IMR-90 (cell line): ENCODE data around the gene HEPACAM. TPM values are rescaled to one million over a fixed set of nuclear protein-coding genes. Genes with fewer than 3 reads are reported as not detected.

Experiments
- ATAC-seq: fragments of 200-7000 bp; cut with Tn5 transposase; 2 replicates; pipeline ENCODE4 v1.9.1; 2020; ENCODE audit warnings: low read depth, mild to moderate bottlenecking, moderate library complexity
- BruUV-seq: library from RNA; stranded (reverse); fragments of 400-500 nt; replicated peaks from 2 replicates; lab custom pipeline; 2021; lab: Mats Ljungman, UMichigan
- CTCF ChIA-PET: fragments of 300-600 bp; formaldehyde crosslinking; extraction: SDS; loops from one replicate; lab custom pipeline; 2021; ENCODE audit warnings: antibody characterized with exemption; lab: Yijun Ruan, JAX
- POLR2A ChIA-PET: fragments of 300-600 bp; sonication (Branson Sonifier 250); formaldehyde crosslinking; loops from one replicate; lab custom pipeline; 2022; ENCODE audit warnings: antibody characterized with exemption; ENCODE audit not compliant: unreplicated experiment; lab: Charles Lee
- DNase-seq: peaks from one replicate; pipeline ENCODE4 v3.0.0; 2013
- H2AFZ ChIP-seq: replicated peaks from 2 replicates; pipeline ENCODE3; 2013; ENCODE audit warnings: low read length, mild to moderate bottlenecking; ENCODE audit not compliant: poor library complexity
- H2AK5ac ChIP-seq: 2 replicates; pipeline ENCODE4 v1.6.1; 2013; ENCODE audit warnings: low read depth, low read length, inconsistent platforms
- H2AK9ac ChIP-seq: replicated peaks from 2 replicates; pipeline ENCODE3; 2013; ENCODE audit warnings: mild to moderate bottlenecking, low read depth, low read length, moderate library complexity; ENCODE audit not compliant: poor library complexity
- H2BK120ac ChIP-seq: 2 replicates; pipeline ENCODE4 v1.6.1; 2013; ENCODE audit warnings: low read depth, low read length, inconsistent platforms
- H2BK15ac ChIP-seq: 3 replicates; pipeline ENCODE4 v1.6.1; 2013; ENCODE audit warnings: low read depth, low read length, inconsistent platforms
- H2BK20ac ChIP-seq: 2 replicates; pipeline ENCODE4 v1.6.1; 2013; ENCODE audit warnings: low read depth, mild to moderate bottlenecking, inconsistent platforms, low read length, moderate library complexity
- H2BK5ac ChIP-seq: 2 replicates; pipeline ENCODE4 v1.6.1; 2013; ENCODE audit warnings: mild to moderate bottlenecking, low read depth, low read length, inconsistent platforms; ENCODE audit not compliant: poor library complexity, severe bottlenecking
- H3K14ac ChIP-seq: replicated peaks from 2 replicates; pipeline ENCODE4 v1.6.1; 2013; ENCODE audit warnings: low read depth, low read length, inconsistent platforms
- H3K18ac ChIP-seq: 2 replicates; pipeline ENCODE4 v1.6.1; 2013; ENCODE audit warnings: low read depth, low read length, control low read depth
- H3K23ac ChIP-seq: 2 replicates; pipeline ENCODE4 v1.6.1; 2013; ENCODE audit warnings: low read depth, low read length, inconsistent platforms
- H3K27ac ChIP-seq: 2 replicates; pipeline ENCODE4 v1.5.1; 2013; ENCODE audit warnings: mild to moderate bottlenecking, control low read depth, low read length; ENCODE audit not compliant: insufficient read depth
- H3K27me3 ChIP-seq: 2 replicates; pipeline ENCODE4 v1.6.1; 2013; ENCODE audit warnings: low read length; ENCODE audit not compliant: control insufficient read depth, insufficient read depth
- H3K36me3 ChIP-seq: 2 replicates; pipeline ENCODE4 v1.6.1; 2013; ENCODE audit warnings: low read length, mixed read lengths; ENCODE audit not compliant: control insufficient read depth, insufficient read depth
- H3K4ac ChIP-seq: 2 replicates; pipeline ENCODE4 v1.6.1; 2013; ENCODE audit warnings: low read depth, low read length, inconsistent platforms
- H3K4me1 ChIP-seq: 2 replicates; pipeline ENCODE4 v1.6.1; 2013; ENCODE audit warnings: low read length, mixed read lengths; ENCODE audit not compliant: control insufficient read depth, insufficient read depth
- H3K4me2 ChIP-seq: 2 replicates; pipeline ENCODE4 v1.6.1; 2013; ENCODE audit warnings: low read depth, mild to moderate bottlenecking, control low read depth, low read length, moderate library complexity
- H3K4me3 ChIP-seq: 2 replicates; pipeline ENCODE4 v1.5.1; 2013; ENCODE audit warnings: low read depth, mild to moderate bottlenecking, control low read depth, low read length, moderate library complexity; ENCODE audit not compliant: insufficient read depth
- H3K56ac ChIP-seq: 2 replicates; pipeline ENCODE4 v1.6.1; 2013; ENCODE audit warnings: low read length, inconsistent platforms; ENCODE audit not compliant: insufficient read depth; ENCODE audit errors: extremely low read depth
- H3K79me1 ChIP-seq, 2 experiments: 2 replicates each; pipeline ENCODE4 v1.6.1; 2013; ENCODE audit warnings: low read length in 2 of 2, inconsistent platforms in 1 of 2, low read depth in 1 of 2
- H3K9ac ChIP-seq: 2 replicates; pipeline ENCODE4 v1.6.1; 2013; ENCODE audit warnings: low read depth, low read length, control low read depth
- H3K9me1 ChIP-seq: 2 replicates; pipeline ENCODE4 v1.6.1; 2013; ENCODE audit warnings: low read length, inconsistent platforms; ENCODE audit not compliant: insufficient read depth
- H3K9me3 ChIP-seq: 2 replicates; pipeline ENCODE4 v1.6.1; 2013; ENCODE audit warnings: low read length; ENCODE audit not compliant: control insufficient read depth, insufficient read depth
- H4K20me1 ChIP-seq: 2 replicates; pipeline ENCODE4 v1.6.1; 2013; ENCODE audit warnings: low read length, inconsistent platforms; ENCODE audit not compliant: insufficient read depth
- H4K5ac ChIP-seq: 2 replicates; pipeline ENCODE4 v1.6.1; 2013; ENCODE audit warnings: mild to moderate bottlenecking, low read depth, low read length, control low read depth
- H4K8ac ChIP-seq, 2 experiments: 2 replicates each; pipeline ENCODE4 v1.6.1; 2013; ENCODE audit warnings: low read depth in 2 of 2, low read length in 2 of 2, control low read depth in 1 of 2, inconsistent platforms in 1 of 2
- H4K91ac ChIP-seq: 2 replicates; pipeline ENCODE4 v1.6.1; 2013; ENCODE audit warnings: low read depth, low read length, inconsistent platforms; ENCODE audit not compliant: insufficient read depth
- MAZ ChIP-seq: IDR thresholded peaks from 2 replicates; pipeline ENCODE4 v1.6.1; 2012; ENCODE audit warnings: low read depth, mild to moderate bottlenecking, low read length, improper control_type of control experiment, moderate library complexity, borderline replicate concordance
- MXI1 ChIP-seq: IDR thresholded peaks from 2 replicates; pipeline ENCODE4 v1.6.1; 2012; ENCODE audit warnings: low read depth, mild to moderate bottlenecking, low read length, moderate library complexity, borderline replicate concordance
- whole genome bisulfite sequencing, 2 experiments: methylation state at CpG; one replicate each; pipeline versions ENCODE4 v1.1.5 to v1.1.7; 2013; ENCODE audit warnings: missing lambda C conversion rate in 2 of 2; ENCODE audit not compliant: insufficient read length in 1 of 2; ENCODE audit errors: extremely low coverage in 2 of 2; 5-methylcytosine and 5-hydroxymethylcytosine counted together
- dilution Hi-C: fragments of 300-500 bp; cut with HindIII; formaldehyde crosslinking; loops from one replicate; pipeline ENCODE4 v1.14.3; 2018; ENCODE audit warnings: low sequenced_read_pairs; ENCODE audit not compliant: unreplicated experiment
- in situ Hi-C: fragments of 300-500 bp; cut with MboI; formaldehyde crosslinking; loops from 3 replicates; pipeline ENCODE4 v1.14.3; 2019; ENCODE audit warnings: low sequenced_read_pairs, inconsistent platforms, mixed read lengths
- intact Hi-C: fragments of 100-400 bp; cut with micrococcal nuclease; formaldehyde crosslinking; loops from 2 replicates; pipeline ENCODE4 v1.10.0; 2022
- polyA plus RNA-seq, 3 experiments: library from polyadenylated mRNA; depleted of rRNA; stranded (reverse); fragments of >200 nt; gene quantifications; 2 replicates each; pipeline ENCODE4 v1.2.3, GENCODE V29; 2012; ENCODE audit warnings: low replicate concordance in 1 of 3
- total RNA-seq: library from RNA; depleted of rRNA; stranded (reverse); fragments of >200 nt; gene quantifications from 2 replicates; pipeline ENCODE4 v1.2.3, GENCODE V29; 2012

Gene HEPACAM
- total and polyA plus RNA-seq, 2 of the 4 experiments (the other 2 are of a cell fraction) = 0.09 to 0.18 TPM

DNA sequence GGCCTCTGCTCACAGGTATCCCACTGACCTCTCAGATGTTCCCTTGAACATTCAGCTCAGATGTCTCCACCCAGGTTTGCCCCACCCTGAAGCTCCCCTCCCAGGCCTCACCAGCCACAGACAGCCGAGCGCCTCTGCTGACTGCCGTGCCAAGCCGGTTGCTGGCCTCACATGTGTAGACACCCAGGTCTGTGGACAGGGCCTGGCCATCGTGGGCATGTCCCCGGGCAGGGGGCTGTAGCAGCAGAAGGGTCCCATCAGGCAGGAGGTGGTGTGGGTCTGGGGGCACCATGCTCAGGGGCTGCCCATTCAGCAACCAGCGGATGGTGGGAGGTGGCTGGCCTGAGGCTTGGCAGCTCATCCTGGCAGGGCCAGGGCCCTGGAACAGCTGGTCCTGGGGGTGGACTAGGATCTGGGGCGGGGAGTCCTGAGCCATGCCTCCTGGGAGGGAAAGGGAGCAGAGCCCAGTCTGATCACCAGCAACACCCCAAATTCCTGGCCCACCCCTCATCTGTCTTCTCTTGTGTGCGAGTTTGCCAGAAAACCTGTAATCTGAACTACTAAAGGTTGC is 38.9 kb downstream of the HEPACAM start (continued):
- TF ChIP-seq MXI1 = no peak

DNA sequence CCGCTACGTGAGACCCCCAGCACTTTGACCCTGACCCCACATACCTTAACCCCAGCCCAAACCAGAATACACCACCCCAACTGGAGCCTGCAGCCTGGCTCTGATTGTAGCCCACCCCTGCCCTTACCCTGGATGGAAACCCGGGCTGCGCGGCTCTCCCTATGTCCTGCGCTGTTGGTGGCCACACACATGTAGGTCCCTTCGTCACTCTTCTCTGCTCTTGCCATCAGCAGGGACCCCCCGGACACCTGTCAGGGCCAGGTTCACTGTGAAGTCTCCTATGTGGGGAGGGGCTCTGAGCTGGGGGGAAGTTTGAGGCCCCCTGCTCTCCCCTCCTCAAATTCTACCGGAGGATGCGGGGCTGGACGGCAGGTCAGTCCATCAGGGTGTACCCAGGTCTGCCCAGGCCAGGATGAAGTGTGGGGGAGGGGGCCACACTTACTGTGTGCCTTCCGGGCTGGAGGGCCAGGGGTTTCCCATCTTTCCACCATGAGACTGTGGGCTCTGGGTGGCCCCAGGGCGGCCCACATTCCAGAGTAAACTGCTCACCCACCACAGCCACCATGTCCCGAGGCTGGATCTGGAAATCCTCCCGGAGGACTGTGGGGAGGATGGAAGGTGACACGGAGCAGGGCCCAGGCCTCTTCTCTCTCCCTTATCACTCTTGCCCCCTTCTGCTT is 39.6 kb downstream of the HEPACAM start:
- no peak overlapping the region for H3K9ac ChIP-seq
- no peak overlapping the region for H2BK5ac ChIP-seq
- H3K56ac ChIP-seq = no peak overlapping the region
- no CpG with 5 or more reads among the region's 16 CpGs for WGBS, 2 experiments
- H3K27ac ChIP-seq = no peak overlapping the region
- H2AK9ac ChIP-seq = peak overlapping the region; percentile 83
- TF ChIP-seq MAZ = no peak
- no peaks in the 10 kb centered on the region for H3K9me3 ChIP-seq
- H3K4me3 ChIP-seq = no peak overlapping the region
- H2BK120ac ChIP-seq = peak overlapping the region; percentile 98
- peak overlapping the region; percentile 65 for H3K14ac ChIP-seq
- H3K9me1 ChIP-seq = peaks cover 42% of the 10 kb centered on the region
- CTCF ChIA-PET = interaction anchor here (1.1 kb wide), 1 partner anchor 13 kb away, joined by 3 read pairs; no protein-coding TSS in a partner anchor
- peaks cover 39% of the 10 kb centered on the region for H3K4me1 ChIP-seq
- POLR2A ChIA-PET = no interaction called here
- in situ Hi-C loops = no loop called here
- no peaks in the 10 kb centered on the region for H4K20me1 ChIP-seq
- no peak for DNase-seq
- H4K8ac ChIP-seq = peak overlapping the region; percentile 69 to 94; a peak in 3 of 4 replicates
- H3K36me3 ChIP-seq = no peaks in the 10 kb centered on the region
- peak overlapping the region; percentile 99; the same call in 2 of the 3 replicates for H2BK15ac ChIP-seq
- no peak overlapping the region for H3K18ac ChIP-seq
- no peak for ATAC-seq
- no peak overlapping the region for H4K5ac ChIP-seq
- peaks cover 1 to 17% of the 10 kb centered on the region in 2 experiments; a peak in 3 of 4 replicates for H3K79me1 ChIP-seq
- H3K4me2 ChIP-seq = no peak overlapping the region
- peak overlapping the region; percentile 87 for H3K4ac ChIP-seq
- peak overlapping the region; percentile 82; the same call in 1 of the 2 replicates for H2BK20ac ChIP-seq
- peak overlapping the region; percentile 90 for H2AK5ac ChIP-seq
- H4K91ac ChIP-seq = peak overlapping the region; percentile 92
- H3K27me3 ChIP-seq = no peaks in the 10 kb centered on the region
- 0 out of 2 replicates have a peak overlapping the region, but pooled peaks have one; percentile 10 for H3K23ac ChIP-seq
- BruUV-seq = no TSS peak
- dilution Hi-C loops = no loop called here
- intact Hi-C loops = no loop called here
- peak overlapping the region; percentile 28 for H2AFZ ChIP-seq
